ENCODE results near the gene TBCK.

The TBCK gene

DNA sequence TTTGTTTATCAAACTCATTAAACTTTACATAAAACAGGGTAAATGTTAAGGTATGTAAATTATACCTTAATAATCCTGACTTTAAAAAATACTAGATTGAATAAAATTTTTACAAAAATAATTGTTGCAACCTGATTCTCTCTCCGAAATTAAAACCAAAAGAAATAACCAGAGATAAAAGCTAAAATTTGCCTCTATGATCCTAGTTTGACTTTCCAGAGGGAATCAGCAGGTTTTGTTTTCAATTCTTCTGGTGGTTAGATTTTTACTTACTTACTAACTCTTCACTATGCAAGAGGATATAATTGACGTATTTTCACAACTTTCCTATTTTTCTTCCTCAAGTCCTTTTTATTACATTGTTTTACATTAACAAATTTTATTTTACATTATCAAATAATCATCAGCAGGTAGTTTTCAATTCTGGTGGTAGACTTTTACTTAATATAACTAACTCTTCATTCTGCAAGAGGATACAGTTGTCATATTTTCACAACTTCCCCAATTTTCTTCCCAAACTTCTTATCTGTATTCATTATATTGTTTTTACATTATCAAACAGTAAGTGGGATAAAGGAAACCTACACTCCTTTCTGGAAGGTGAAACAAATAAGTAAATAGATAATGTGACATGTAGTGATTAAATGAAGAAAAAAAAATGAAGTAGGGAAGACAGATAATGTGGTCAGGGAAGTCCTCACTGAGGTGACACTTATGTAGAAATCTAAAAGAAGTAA, 52.2 kb downstream of the TBCK start:
- H3K9me3 ChIP-seq, result no peaks in the 10 kb centered on the region
- H3K36me3 ChIP-seq, result no peaks in the 10 kb centered on the region
- no peak overlapping the region for H3K27ac ChIP-seq

GRCh38 chr4:106261980-106262379, 54.0 kb downstream of the TBCK start:
- no peak overlapping the region for H3K27ac ChIP-seq
- TF ChIP-seq, protein P1, sequence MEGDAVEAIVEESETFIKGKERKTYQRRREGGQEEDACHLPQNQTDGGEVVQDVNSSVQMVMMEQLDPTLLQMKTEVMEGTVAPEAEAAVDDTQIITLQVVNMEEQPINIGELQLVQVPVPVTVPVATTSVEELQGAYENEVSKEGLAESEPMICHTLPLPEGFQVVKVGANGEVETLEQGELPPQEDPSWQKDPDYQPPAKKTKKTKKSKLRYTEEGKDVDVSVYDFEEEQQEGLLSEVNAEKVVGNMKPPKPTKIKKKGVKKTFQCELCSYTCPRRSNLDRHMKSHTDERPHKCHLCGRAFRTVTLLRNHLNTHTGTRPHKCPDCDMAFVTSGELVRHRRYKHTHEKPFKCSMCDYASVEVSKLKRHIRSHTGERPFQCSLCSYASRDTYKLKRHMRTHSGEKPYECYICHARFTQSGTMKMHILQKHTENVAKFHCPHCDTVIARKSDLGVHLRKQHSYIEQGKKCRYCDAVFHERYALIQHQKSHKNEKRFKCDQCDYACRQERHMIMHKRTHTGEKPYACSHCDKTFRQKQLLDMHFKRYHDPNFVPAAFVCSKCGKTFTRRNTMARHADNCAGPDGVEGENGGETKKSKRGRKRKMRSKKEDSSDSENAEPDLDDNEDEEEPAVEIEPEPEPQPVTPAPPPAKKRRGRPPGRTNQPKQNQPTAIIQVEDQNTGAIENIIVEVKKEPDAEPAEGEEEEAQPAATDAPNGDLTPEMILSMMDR (IDR thresholded peaks at IDR 0.05), result no peak
- H3K27me3 ChIP-seq, result no peaks in the 10 kb centered on the region
- H3K36me3 ChIP-seq, result no peaks in the 10 kb centered on the region
- no peak overlapping the region for H3K4me3 ChIP-seq (ENCODE audit: low read depth in 1 of 2, low read length in 1 of 2)
- H3K9me3 ChIP-seq, result no peaks in the 10 kb centered on the region
- no peaks in the 10 kb centered on the region for H3K4me1 ChIP-seq (ENCODE audit: control insufficient read depth in 1 of 2, insufficient read depth in 1 of 2, low read depth in 1 of 2, low read length in 1 of 2)

More for the DNA sequence above, 52.2 kb downstream of the TBCK start:
- TF ChIP-seq, protein P1 (IDR thresholded peaks at IDR 0.05), result no peak
- Histone ChIP-seq H3K4me1 (ENCODE audit: control insufficient read depth in 1 of 2, insufficient read depth in 1 of 2, low read depth in 1 of 2, low read length in 1 of 2) (no peaks in the 10 kb centered on the region), H3K4me3 (ENCODE audit: low read depth in 1 of 2, low read length in 1 of 2) (no peak overlapping the region), H3K27me3 (no peaks in the 10 kb centered on the region)

GRCh38 chr4:106258145-106259045, 57.6 kb downstream of the TBCK start:
- H3K9me3 ChIP-seq, result no peaks in the 10 kb centered on the region
- TF ChIP-seq, protein P1 (IDR thresholded peaks at IDR 0.05), result no peak
- H3K4me1 ChIP-seq (ENCODE audit: control insufficient read depth in 1 of 2, insufficient read depth in 1 of 2, low read depth in 1 of 2, low read length in 1 of 2), result no peaks in the 10 kb centered on the region
- H3K36me3 ChIP-seq, result peaks cover 6% of the 10 kb centered on the region
- H3K4me3 ChIP-seq (ENCODE audit: low read depth in 1 of 2, low read length in 1 of 2), result no peak overlapping the region
- no peaks in the 10 kb centered on the region for H3K27me3 ChIP-seq
- H3K27ac ChIP-seq, result no peak overlapping the region

GRCh38 chr4:106256190-106256589, 59.8 kb downstream of the TBCK start:
- Histone ChIP-seq H3K4me1 (ENCODE audit: control insufficient read depth in 1 of 2, insufficient read depth in 1 of 2, low read depth in 1 of 2, low read length in 1 of 2) (no peaks in the 10 kb centered on the region), H3K27me3 (no peaks in the 10 kb centered on the region), H3K9me3 (no peaks in the 10 kb centered on the region), H3K36me3 (peaks cover 6% of the 10 kb centered on the region), H3K27ac (no peak overlapping the region), H3K4me3 (ENCODE audit: low read depth in 1 of 2, low read length in 1 of 2) (no peak overlapping the region)
- TF ChIP-seq, protein P1 (IDR thresholded peaks at IDR 0.05), result no peak

DNA sequence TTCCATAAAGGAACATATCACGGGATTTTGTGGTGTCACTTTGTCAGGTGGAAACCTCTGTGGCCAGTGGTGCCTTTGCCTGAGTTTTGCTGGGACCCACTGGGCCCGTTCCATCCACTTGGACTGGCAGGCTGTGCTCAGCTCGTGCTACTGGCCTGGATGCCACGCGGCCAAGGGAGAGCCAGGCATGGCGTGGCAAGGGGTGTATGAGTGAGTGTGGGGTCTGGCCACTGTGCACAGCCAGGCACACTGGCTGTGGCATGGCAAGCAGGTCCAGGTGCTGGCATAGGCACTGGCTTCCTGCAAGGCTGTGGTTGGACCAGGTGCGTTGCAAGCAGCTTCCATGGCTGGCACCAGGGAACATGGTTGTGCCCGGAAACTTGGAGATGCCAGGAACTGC, 60.8 kb downstream of the TBCK start:
- Histone ChIP-seq H3K27me3 (no peaks in the 10 kb centered on the region), H3K9me3 (no peaks in the 10 kb centered on the region)

More for the DNA sequence above, 60.8 kb downstream of the TBCK start:
- TF ChIP-seq, protein P1 (IDR thresholded peaks at IDR 0.05), result no peak
- Histone ChIP-seq H3K4me1 (ENCODE audit: control insufficient read depth in 1 of 2, insufficient read depth in 1 of 2, low read depth in 1 of 2, low read length in 1 of 2) (no peaks in the 10 kb centered on the region), H3K27ac (no peak overlapping the region), H3K4me3 (ENCODE audit: low read depth in 1 of 2, low read length in 1 of 2) (no peak overlapping the region), H3K36me3 (peaks cover 6% of the 10 kb centered on the region)
